Measurements from ENCODE around the gene SAMD8. TPM values are rescaled to one million over a fixed set of nuclear protein-coding genes. Genes with fewer than 3 reads are reported as not detected.

The SAMD8 gene
- total RNA-seq, 4 donors from 2014 or later, result 19.9 to 36.8 (median 28.4) TPM

DNA sequence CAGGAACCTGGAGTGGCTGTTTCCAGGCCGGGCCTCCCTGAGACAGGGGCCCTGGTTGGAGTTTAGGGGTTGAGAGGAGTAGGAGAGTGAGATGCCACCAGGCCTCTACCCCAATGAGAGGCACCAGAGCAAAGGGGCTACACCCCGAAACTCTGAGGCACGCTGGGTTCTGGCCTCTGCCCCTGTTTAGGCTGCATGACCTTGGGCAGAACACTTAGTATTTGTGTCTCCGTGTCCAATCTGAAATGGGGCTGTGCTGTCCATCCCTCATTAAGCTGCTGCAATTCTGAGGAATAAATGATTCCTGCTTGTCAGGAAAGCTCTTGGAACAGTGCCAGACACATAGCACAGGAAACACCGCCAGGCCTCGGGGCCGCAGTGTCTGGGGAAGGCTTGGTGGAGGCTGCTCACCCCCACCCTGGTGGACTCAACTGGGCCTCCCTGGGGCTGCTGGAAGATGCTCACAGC is 40.5 kb upstream of the SAMD8 start:
- 56 to 71% methylated on average over 3 to 7 of the region's 7 CpGs for WGBS, 2 donors
- Histone ChIP-seq H3K36me3 (no peaks in the 10 kb centered on the region), H3K4me1 (no peaks in the 10 kb centered on the region), H3K27ac (no peak overlapping the region), H3K4me3 (replicated peaks in 1 of 3) (no peak overlapping the region), H3K9me3 (no peaks in the 10 kb centered on the region), H3K27me3 (no peaks in the 10 kb centered on the region)
- no peak for DNase-seq
- intact Hi-C loops (cut with DNase I), result no loop called here
- TF ChIP-seq, protein P1, sequence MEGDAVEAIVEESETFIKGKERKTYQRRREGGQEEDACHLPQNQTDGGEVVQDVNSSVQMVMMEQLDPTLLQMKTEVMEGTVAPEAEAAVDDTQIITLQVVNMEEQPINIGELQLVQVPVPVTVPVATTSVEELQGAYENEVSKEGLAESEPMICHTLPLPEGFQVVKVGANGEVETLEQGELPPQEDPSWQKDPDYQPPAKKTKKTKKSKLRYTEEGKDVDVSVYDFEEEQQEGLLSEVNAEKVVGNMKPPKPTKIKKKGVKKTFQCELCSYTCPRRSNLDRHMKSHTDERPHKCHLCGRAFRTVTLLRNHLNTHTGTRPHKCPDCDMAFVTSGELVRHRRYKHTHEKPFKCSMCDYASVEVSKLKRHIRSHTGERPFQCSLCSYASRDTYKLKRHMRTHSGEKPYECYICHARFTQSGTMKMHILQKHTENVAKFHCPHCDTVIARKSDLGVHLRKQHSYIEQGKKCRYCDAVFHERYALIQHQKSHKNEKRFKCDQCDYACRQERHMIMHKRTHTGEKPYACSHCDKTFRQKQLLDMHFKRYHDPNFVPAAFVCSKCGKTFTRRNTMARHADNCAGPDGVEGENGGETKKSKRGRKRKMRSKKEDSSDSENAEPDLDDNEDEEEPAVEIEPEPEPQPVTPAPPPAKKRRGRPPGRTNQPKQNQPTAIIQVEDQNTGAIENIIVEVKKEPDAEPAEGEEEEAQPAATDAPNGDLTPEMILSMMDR (IDR thresholded peaks at IDR 0.05), result no peak
- TF ChIP-seq POLR2A (IDR thresholded peaks at IDR 0.05), result no peak

DNA sequence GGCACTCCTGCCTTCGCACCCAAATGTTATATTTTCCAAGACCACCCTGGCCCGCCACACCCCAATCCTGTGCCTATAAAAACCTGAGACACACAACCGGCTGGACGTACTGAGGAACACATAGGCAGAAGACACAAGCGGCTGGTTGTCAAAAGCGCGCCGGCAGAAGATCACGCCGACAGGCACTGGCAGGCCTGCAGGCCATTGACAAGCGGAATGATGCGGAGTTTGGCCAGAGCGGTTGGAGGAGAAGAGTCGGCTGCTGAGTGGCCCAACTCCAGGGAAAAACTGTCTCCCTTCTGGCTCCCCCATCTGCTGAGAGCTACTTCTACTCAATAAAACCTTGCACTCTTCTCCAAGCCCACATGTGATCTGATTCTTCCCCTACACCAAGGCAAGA is 39.7 kb upstream of the SAMD8 start:
- no peak for DNase-seq
- no peaks in the 10 kb centered on the region for H3K27me3 ChIP-seq
- H3K4me3 ChIP-seq (replicated peaks in 1 of 3), result no peak overlapping the region
- no peaks in the 10 kb centered on the region for H3K9me3 ChIP-seq
- no peaks in the 10 kb centered on the region for H3K4me1 ChIP-seq
- WGBS, 2 donors, result 97 to 98% methylated on average over 14 of the region's 14 CpGs
- TF ChIP-seq POLR2A (IDR thresholded peaks at IDR 0.05), result no peak
- intact Hi-C loops (cut with DNase I), result no loop called here
- H3K36me3 ChIP-seq, result no peaks in the 10 kb centered on the region
- no peak overlapping the region for H3K27ac ChIP-seq

DNA sequence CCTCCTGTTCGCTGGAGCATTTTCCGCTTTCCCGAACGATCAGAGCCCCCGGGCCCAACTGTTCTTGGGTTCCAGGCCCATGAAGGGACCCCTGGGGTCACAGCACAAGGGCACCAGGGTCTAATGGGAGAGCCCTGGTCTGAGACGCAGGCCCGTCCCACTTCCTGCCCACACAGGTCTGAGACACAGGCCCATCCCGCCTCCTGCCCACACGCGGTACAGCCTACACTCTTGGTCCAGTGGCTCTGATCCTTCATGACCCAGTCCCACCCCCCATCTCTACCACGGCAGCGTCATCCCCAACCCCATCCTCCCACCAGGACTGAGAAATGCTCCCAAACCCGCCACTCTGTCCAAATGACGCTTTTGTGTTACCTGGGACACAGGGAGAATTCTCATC is 38.7 kb upstream of the SAMD8 start:
- H3K36me3 ChIP-seq, result no peaks in the 10 kb centered on the region

DNA sequence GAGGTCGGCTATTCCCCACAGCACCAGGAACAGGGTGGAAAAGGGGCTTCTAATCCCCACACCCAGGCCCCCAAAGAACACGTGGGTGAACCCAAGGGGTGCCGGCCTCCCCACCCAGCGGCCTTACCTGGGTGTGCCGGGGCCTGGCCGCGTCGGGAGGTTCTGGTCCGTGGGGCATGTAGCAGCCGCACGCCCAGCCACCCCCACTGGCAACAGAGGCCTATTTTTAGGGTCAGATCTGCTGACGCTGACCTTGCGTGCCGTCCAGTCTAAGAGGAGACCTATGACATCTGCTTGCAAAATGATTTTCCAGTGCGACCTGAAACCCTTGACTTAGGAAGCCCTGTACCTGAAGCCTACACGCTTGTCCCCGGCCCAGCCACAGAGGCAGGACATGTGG is 38.0 kb upstream of the SAMD8 start:
- TF ChIP-seq POLR2A (IDR thresholded peaks at IDR 0.05), result no peak
- TF ChIP-seq, protein P1 (IDR thresholded peaks at IDR 0.05), result no peak
- 91 to 98% methylated on average over 15 to 16 of the region's 17 CpGs for WGBS, 2 donors
- no peak for DNase-seq
- no peak overlapping the region for H3K27ac ChIP-seq
- intact Hi-C loops (cut with DNase I), result no loop called here
- H3K27me3 ChIP-seq, result no peaks in the 10 kb centered on the region
- no peaks in the 10 kb centered on the region for H3K36me3 ChIP-seq
- H3K4me3 ChIP-seq (replicated peaks in 1 of 3), result no peak overlapping the region
- H3K4me1 ChIP-seq, result no peaks in the 10 kb centered on the region
- H3K9me3 ChIP-seq, result no peaks in the 10 kb centered on the region

More for the DNA sequence above, 38.7 kb upstream of the SAMD8 start:
- intact Hi-C loops (cut with DNase I), result no loop called here
- Histone ChIP-seq H3K9me3 (no peaks in the 10 kb centered on the region), H3K27ac (no peak overlapping the region), H3K4me1 (no peaks in the 10 kb centered on the region), H3K4me3 (replicated peaks in 1 of 3) (no peak overlapping the region), H3K27me3 (no peaks in the 10 kb centered on the region)
- no peak for TF ChIP-seq POLR2A (IDR thresholded peaks at IDR 0.05)
- TF ChIP-seq, protein P1 (IDR thresholded peaks at IDR 0.05), result no peak
- DNase-seq, result no peak
- 91 to 97% methylated on average over 14 of the region's 14 CpGs for WGBS, 2 donors

DNA sequence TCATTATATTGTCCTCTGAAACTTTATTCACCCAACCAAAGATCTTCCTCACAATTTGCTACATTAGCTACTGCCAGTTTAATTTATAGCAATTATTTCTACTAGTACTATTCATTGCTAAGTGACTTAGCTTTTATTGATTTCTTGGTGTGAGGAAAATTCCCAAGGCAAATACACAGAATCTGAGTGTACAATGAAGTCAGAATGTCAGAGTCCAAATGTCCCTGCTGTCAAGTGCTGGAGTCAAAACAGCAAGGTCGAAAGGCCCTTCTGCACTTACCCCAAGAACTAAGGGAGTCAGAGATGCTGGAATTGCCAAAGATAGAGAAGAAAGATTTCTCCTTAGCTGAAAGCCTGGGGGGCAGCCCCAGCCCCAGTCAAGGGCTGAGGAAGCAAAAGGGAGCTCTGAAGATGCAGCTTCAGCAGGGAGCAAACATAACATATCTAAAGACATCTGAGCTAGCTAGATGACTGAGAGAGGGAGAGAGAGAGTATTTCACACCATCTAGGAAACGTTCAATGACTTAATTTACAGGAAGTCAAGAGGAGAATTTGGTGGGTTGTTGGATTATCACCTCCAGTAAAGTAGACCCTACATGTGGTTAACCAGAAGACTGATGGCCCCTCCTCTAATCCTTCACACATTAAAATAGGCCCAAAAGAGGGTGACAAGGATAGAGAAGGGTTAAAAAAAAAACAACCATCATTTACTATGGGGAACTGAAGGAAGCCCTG is 36.6 kb upstream of the SAMD8 start:
- no peak overlapping the region for H3K27ac ChIP-seq
- no peak overlapping the region for H3K4me3 ChIP-seq (replicated peaks in 1 of 3)
- intact Hi-C loops (cut with DNase I), result no loop called here
- H3K4me1 ChIP-seq, result no peaks in the 10 kb centered on the region
- no peak for DNase-seq
- no peaks in the 10 kb centered on the region for H3K27me3 ChIP-seq
- TF ChIP-seq, protein P1 (IDR thresholded peaks at IDR 0.05), result no peak
- TF ChIP-seq POLR2A (IDR thresholded peaks at IDR 0.05), result no peak
- 53 to 64% methylated on average over 2 of the region's 2 CpGs for WGBS, 2 donors
- H3K36me3 ChIP-seq, result no peaks in the 10 kb centered on the region
- no peaks in the 10 kb centered on the region for H3K9me3 ChIP-seq

Measured in thyroid gland (tissue), 4 donors.